Endometrial microvascular endothelial cells (primary cell): Measurements from ENCODE around the gene COL9A3. TPM values are rescaled to one million over a fixed set of nuclear protein-coding genes. Genes with fewer than 3 reads are reported as not detected.
"Not testable (repeated sequence)": the region's sequence is repeated elsewhere in the genome, so short reads cannot be mapped to it uniquely, and the experiment has no call there.

ENCODE experiments used
- in situ Hi-C: cut with HindIII; loops from 2 replicates; pipeline ENCODE4 v1.10.0; 2017; ENCODE audit warnings: low sequenced_read_pairs, low pct_unique_long_range_greater_than_20kb; ENCODE audit errors: inconsistent ontology term
- total RNA-seq: library from RNA; depleted of rRNA; stranded (reverse); fragments of >200 nt; gene quantifications from one replicate; pipeline ENCODE4 v1.2.3, GENCODE V29; 2015; ENCODE audit errors: inconsistent ontology term

The COL9A3 gene
- total RNA-seq, 1 donor from 2014 or later = not detected

DNA sequence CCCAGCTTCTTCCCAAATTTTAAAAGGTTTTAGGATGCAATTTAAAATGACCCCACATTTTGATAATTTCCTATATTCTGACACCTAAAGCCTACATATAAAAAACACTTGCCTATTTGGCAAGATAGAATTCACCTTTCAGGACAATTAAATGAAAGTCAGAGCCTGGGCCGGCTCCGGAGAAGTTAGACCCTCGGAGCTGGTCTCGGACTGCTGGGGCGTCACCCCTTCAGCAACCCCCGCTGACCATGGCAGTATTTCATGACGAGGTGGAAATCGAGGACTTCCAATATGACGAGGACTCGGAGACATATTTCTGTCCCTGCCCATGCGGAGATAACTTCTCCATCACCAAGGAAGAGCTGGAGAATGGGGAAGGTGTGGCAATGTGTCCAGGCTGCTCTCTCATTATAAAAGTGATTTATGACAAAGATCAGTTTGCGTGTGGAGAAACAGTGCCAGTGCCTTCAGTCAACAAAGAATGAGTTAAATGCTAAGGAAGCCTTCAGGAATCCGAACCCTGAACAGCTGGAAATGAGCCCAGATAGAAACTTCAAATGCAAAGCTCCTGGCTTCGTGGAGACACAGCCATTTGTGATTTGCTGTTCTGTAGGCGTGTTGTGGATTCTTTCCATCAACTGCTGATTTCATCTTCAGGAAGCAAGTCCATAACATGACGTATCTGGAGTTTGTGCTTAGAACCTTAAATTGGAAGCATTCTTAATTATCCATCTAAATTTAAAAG lies 28.7 kb downstream of the COL9A3 start:
- in situ Hi-C loops = no loop called here

DNA sequence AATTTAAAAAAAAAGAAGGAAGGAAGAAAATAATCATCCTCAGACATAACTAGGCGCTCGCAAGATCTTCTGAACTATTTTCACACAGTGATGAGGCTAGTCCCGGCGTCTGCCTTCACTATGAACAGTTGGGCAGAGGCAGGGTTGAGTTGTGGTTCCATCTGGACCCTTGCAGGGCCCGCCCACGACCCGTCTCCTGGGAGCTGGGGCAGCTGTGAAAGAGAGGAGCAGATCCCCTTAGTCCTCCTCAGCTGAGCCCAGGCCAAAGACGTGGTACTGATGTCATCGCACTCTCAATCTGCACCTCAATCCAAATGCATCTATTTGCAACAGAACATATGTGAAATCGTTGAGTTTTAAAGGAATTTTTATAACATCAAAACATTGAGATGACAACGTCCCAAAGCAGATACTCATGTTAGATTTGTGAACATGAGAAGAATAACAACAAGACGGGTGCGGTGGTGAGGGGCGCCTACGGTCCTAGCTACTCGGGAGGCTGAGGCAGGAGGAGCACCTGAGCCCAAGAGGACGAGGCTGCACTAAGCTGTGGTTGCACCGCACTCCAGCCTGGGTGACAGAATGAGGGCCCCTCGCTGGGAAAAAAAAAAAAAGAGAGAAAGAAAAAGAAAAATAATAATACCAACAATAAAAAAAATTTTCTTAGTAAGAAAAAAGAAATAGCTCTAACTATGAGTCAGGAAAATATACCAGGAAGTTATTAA lies 29.5 kb downstream of the COL9A3 start:
- in situ Hi-C loops = no loop called here

DNA sequence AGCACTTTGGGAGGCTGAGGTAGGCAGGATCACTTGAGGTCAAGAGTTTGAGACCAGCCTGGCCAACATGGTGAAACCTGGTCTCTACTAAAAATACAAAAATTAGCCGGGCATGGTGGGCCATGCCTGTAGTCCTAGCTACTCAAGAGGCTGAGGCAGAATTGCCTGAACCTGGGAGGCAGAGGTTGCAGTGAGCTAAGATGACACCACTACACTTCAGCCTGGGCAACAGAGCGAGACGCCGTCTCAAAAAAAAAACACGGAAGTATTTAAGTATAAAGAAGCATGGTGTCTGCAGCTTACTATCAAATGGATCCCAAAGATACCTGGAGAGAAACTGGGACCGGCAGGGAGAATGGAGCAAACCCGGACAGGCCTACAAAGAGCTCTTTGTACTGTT lies 32.1 kb downstream of the COL9A3 start:
- in situ Hi-C loops = not testable (repeated sequence)

DNA sequence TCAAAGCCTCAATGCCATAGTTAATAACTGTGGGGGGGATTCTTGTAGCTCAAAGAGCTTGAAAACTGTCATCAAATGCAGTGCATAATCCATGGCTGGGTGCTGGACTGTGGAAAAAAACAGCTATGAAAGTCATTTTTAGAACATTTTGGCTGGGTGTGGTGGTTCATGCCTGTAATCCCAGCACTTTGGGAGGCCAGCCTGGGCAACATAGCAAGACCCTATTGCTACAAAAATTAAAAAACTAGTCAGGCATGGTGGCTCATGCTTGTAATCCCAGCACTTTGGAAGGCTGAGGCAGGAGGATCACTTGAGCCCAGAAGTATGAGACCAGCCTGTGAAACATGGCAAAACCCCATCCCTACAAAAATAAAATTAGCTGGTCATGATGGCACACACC lies 32.6 kb downstream of the COL9A3 start:
- in situ Hi-C loops = no loop called here

DNA sequence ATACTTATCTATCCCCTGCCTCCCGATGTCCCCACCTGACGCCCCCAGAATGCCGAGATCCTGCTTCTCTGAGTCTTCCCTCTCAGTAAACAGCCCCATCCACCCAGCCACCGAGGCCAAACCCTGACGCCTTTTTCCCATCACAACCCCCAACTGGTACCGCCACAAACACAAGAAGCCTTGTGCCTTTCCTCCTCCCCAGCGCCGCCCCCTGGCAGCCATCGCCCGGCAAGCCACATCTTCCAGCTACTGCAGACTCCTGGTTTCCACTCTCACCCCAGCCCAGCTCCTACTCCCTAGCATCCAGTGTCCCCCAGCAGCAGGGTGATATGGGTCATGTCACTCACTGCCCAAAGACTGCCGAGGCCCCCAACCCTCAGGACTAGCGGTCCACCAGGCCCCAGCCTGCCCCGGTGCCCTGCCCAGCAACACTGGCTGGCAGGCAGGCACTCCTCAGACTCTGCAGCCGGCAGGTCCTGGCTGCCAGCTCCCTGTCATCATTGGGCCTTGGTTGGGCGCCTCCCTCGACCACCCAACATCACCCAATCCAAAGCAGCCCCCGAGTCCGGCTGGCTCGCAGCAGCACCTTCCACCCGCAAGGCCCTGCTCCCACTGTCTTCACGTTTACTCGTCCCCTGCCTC lies 33.6 kb downstream of the COL9A3 start:
- in situ Hi-C loops = no loop called here

- in situ Hi-C loops = no loop called here
Observed at GRCh38 chr20:62852196-62852595, 35.3 kb downstream of the COL9A3 start.

GRCh38 chr20:62852841-62853240 lies 36.0 kb downstream of the COL9A3 start:
- in situ Hi-C loops = no loop called here

DNA sequence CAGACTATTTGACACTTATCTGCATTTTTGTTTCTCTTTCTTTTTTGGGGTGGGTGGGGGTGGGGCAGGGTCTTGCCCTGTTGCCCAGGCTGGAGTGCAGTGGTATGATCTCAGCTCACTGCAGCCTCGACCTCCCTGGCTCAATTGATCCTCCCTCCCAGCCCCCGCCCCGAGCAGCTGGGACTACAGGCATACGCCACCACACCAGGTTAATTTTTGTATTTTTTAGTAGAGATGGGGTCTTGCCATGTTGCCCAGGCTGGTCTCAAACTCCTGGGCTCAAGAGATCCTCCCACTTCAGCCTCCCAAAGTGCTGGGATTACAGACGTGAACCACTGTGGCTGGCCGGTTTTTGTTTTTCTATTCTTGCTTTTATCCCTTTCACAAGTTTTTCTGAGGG lies 36.5 kb downstream of the COL9A3 start:
- in situ Hi-C loops = not testable (repeated sequence)

GRCh38 chr20:62854121-62854520 lies 37.3 kb downstream of the COL9A3 start:
- in situ Hi-C loops = no loop called here

DNA sequence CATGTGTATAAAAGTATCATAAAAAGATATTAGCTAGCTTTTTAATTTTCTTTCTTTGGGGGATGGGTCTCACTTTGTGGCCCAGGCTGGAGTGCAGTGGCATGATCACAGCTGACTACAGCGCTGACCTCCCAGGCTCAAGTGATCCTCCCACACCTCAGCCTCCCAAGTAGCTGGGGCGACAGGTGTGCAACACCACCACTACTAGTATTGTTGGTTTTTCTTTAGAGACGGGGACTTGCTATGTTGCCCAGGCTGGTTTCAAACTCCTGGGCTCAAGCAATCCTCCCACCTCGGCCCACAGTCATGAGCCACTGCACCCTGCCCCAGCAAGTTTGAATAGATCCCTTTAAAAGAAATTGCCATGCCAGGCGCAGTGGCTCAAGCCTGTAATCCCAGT lies 38.3 kb downstream of the COL9A3 start:
- in situ Hi-C loops = no loop called here

- in situ Hi-C loops = no loop called here
Observed at GRCh38 chr20:62856931-62857619, 40.2 kb downstream of the COL9A3 start.

GRCh38 chr20:62858058-62858830 lies 41.4 kb downstream of the COL9A3 start:
- in situ Hi-C loops = no loop called here

GRCh38 chr20:62859721-62860120 lies 42.9 kb downstream of the COL9A3 start:
- in situ Hi-C loops = no loop called here

DNA sequence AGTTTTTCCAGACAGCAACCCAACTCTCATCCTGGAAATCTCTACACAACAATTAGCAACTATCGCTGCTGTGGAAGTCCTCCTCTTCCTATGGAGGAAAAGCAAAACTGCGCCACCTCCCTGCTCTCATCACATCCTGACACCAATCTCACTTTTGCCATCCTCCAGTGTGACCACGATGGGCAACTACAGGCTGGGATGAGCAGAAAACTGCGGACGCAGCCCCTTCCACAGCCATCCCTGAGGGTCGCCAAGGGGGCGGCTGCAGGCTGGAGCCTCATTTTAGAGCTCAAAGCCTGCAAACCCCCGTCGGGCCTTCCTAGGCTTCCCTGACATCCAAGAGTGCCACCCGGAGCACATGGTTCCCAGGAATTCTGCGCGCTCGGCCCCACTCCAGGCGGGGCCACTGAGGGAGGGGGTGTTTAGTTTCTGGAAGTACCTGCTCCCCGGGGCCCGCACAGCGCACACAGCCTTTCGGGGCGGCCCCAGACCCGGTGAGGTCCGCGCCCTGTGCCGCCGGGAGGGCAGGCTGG lies 43.6 kb downstream of the COL9A3 start:
- in situ Hi-C loops = no loop called here

GRCh38 chr20:62860924-62861691 lies 44.3 kb downstream of the COL9A3 start:
- in situ Hi-C loops = no loop called here

- in situ Hi-C loops = no loop called here
Observed at GRCh38 chr20:62861726-62862336, 45.0 kb downstream of the COL9A3 start, which contains the start of gene TCFL5. TSS of gene TCFL5 (minus strand) at chr20:62861822. CDS start at chr20:62861670, 152 bp downstream.

- in situ Hi-C loops = no loop called here
Observed at GRCh38 chr20:62864207-62864606, 47.4 kb downstream of the COL9A3 start.
